SK-N-SH treated with all-trans-retinoic acid at 6 μM for 48 hours (cell line): Measurements from ENCODE around the gene GRIK4.

Experiments used
- CSDC2 ChIP-seq: fragments of 250-450 bp; sonication (Bioruptor Pico); IDR thresholded peaks from 2 replicates; pipeline ENCODE4 v1.5.0; 2020; ENCODE audit warnings: mild to moderate bottlenecking, moderate library complexity
- ESRRG ChIP-seq: fragments of 250-450 bp; sonication (Bioruptor Pico); IDR thresholded peaks from 2 replicates; pipeline ENCODE4 v1.6.1; 2021; ENCODE audit warnings: mild to moderate bottlenecking
- PATZ1 ChIP-seq: fragments of 250-450 bp; sonication (Bioruptor Pico); IDR thresholded peaks from 2 replicates; pipeline ENCODE4 v1.8.0; 2020; ENCODE audit warnings: mild to moderate bottlenecking, moderate library complexity, borderline replicate concordance
- ZFP3 ChIP-seq: fragments of 250-450 bp; sonication (Bioruptor Pico); IDR thresholded peaks from 2 replicates; pipeline ENCODE4 v1.5.0; 2020; ENCODE audit warnings: mild to moderate bottlenecking, moderate library complexity
- ZNF8 ChIP-seq: fragments of 450-650 bp; formaldehyde crosslinking; IDR thresholded peaks from 2 replicates; pipeline ENCODE4 v1.5.0; 2020; ENCODE audit warnings: mild to moderate bottlenecking, moderate library complexity

DNA sequence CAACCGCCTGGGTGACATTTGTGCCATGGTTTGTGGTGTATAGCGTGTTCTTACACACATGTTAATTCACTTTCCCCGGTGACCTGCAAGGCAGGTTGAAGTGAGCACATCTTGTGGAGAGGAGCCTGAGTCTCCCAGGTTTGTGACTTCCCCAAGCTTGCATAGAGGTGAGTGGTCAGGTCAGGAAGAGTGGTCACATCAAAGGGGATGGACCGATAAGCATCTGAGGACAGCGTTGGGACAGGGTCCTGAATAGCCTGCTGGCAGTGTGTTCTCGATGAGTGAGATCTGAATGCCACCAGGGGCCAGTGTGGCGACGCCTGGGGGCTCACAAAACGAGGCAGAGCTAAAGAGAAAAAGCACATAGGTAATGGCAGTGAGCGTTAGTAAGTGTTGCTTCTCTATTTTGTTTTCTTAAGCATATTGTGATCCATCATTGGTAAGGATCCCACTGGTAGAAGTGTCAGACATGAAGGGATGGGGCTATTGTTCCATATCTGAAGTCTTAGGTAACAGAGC, 154.6 kb downstream of the GRIK4 start:
- TF ChIP-seq PATZ1 (CRISPR knock-in tag) (no peak), ZNF8 (CRISPR knock-in tag) (no peak), ZFP3 (no peak), CSDC2 (CRISPR knock-in tag) (no peak), ESRRG (CRISPR knock-in tag) (no peak)
